Activated naive CD4-positive, alpha-beta T cell treated with anti-CD3 and anti-CD28 coated beads, Interleukin-2, amount 50 U/mL, for 72 hours (primary cell): Measurements from ENCODE around the gene IL21R. TPM values are rescaled to one million over a fixed set of nuclear protein-coding genes. Genes with fewer than 3 reads are reported as not detected.

Experiments used
- ATAC-seq, 2 donors: fragments of 150-1000 bp; cut with Tn5 transposase; 2 replicates each; pipeline ENCODE4 v1.10.0; 2021; ENCODE audit warnings: mild to moderate bottlenecking in 2 of 2, moderate library complexity in 2 of 2
- DNase-seq, 2 donors: peaks; one replicate each; pipeline ENCODE4 v3.0.0; 2021 to 2022; ENCODE audit warnings: low spot score in 2 of 2
- H3K27ac Mint-ChIP-seq, 2 donors: one replicate each; pipeline ENCODE4 v1.8.0; 2022; ENCODE audit warnings: mild to moderate bottlenecking in 2 of 2, mixed read lengths in 2 of 2
- H3K36me3 Mint-ChIP-seq, 2 donors: one replicate each; pipeline ENCODE4 v1.8.0; 2022; ENCODE audit warnings: mixed read lengths in 2 of 2
- H3K9me3 Mint-ChIP-seq, 2 donors: one replicate each; pipeline ENCODE4 v1.8.0; 2022; ENCODE audit warnings: mixed read lengths in 2 of 2
- total RNA-seq, 2 donors: library from RNA; stranded (reverse); gene quantifications; one replicate each; pipeline ENCODE4 v1.2.3, GENCODE V29; 2022

The IL21R gene
- total RNA-seq, 2 donors from 2014 or later, result 103 to 106 TPM

DNA sequence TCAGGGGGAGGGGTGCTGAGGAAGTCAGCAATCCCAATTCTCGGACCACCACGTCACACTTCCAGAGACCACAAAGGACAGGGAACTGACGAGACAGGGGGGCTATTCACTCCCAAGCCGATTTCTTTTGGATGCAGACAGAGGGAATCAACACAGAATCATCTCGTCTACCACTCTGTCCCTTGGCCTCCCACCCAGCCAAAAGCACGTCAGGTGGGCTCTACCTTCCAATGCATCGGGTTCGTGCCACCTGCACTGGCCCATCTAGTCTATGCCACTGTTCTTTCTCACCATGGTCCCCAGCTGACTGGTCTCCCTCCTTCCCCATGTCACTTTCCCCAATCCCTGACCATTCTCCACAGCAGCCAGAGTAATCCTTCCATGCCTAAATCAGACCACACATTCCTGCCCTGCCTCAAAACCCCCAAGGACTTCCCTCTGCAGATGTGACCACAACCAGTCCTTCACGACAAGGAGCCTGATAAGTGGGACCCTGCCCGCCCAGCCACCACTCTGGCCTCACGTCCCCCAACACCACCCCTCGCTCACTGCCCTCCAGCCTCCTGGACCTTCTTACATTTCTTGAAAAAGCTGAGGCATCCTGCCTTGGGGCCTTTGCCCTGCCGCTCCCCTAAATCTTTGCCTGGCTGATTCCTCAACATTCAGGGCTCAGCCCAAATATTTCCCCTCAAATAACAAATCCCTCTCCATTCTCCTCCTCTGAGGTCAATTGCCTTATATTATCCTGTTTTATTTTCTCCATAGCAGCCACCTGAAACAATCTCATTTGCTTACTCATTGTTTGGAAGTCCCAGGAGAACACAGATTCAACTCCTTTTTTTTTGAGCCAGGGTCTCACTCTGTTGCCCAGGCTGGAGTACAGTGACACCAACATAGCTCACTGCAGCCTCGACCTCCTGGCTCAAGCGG, 70.4 kb downstream of the IL21R start:
- ATAC-seq, result no peak
- DNase-seq, result no peak
- Mint-ChIP-seq H3K27ac (peak overlapping the region; percentile 0 to 73), H3K9me3 (no peaks in the 10 kb centered on the region), H3K36me3 (peaks cover 10 to 21% of the 10 kb centered on the region in 2 donors)

DNA sequence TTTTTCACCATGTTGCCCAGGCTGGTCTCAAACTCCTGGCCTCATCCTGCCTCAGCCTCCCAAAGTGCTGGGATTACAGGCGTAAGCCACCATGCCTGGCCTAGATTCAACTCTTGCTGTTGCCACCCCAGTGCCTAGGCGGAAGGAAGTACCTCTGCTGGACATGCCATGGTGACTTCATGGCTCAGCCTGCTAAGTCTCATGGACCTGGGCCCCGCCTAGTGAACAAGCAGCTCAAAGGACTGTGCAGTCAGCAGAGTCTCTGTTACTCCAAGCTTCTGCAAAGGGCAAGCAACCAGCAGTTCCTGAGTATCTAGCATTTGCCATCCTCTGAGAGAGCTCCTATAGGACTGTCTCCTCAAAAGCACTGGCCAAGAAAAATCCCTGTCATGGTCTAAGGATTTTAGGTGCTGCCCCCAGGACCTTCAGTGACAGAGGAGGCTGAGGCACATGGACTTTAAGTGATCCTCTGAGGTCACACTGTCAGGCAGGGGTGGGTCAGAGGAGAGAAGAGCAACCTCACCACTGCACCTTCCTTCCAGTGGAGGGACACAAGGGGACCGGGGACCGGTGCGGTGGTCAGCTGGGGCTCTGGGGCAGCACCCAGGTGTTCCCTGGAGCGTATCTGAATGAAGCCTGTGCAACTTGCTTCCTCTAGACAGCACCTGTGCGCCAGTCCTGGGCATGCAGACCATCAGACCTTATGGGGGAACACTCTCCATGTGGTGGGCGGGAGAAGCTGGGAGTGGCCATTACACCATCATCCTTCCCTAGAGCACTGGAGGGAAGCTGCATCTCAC, 71.3 kb downstream of the IL21R start:
- ATAC-seq (no peak), DNase-seq (no peak)
- H3K9me3 Mint-ChIP-seq, result no peaks in the 10 kb centered on the region
- H3K36me3 Mint-ChIP-seq, result peaks cover under 1 to 15% of the 10 kb centered on the region in 2 donors
- H3K27ac Mint-ChIP-seq, result peak overlapping the region; percentile 0 to 73

DNA sequence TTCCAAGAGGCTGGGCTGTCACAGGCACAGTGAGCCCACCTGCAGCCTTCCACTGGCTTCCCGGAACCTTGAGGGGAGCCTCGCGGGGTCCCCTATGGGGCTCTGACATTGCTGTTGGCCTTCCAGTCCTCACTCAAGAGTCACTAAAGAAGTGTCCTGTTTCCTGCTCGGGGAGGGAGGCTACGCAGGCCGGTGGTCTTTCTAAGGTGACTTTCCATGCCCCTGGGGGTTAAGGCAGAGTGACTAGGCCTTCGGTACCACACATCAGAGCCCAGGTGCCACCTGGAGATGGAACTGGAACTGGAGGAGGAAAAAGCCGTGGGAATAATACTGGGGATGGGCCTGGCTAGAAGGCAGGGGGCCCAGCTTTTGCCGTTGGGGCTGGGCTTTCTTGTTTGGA, 72.1 kb downstream of the IL21R start:
- Mint-ChIP-seq H3K36me3 (peaks cover 0 to 14% of the 10 kb centered on the region in 2 donors), H3K27ac (peak overlapping the region in 1 of 2 donors; percentile 84)

DNA sequence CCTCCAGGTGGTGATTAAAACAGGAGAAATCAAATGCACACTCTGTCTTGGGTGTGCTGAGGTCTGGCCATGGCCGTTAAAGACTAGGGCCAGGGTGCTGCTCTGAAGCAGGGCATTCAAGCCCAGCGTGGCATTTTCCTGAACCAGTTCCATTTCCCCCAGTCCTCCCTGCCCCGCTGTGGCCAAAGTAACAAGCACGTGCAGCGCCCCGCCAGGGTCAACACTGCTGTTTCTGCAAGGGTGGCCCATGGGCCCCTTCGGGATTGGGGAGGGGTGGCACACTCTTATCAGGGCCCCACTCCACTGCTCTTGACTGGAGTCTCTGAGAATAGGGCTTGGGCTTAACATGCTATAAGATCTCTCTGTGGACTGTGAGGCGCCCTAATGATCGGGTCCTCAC, 72.9 kb downstream of the IL21R start:
- Mint-ChIP-seq H3K27ac (peak overlapping the region in 1 of 2 donors; percentile 16), H3K36me3 (peaks cover 0 to 14% of the 10 kb centered on the region in 2 donors), H3K9me3 (no peaks in the 10 kb centered on the region)
- no peak for ATAC-seq
- no peak for DNase-seq

More for the DNA sequence above, 72.1 kb downstream of the IL21R start:
- ATAC-seq (no peak), DNase-seq (no peak)
- no peaks in the 10 kb centered on the region for H3K9me3 Mint-ChIP-seq

DNA sequence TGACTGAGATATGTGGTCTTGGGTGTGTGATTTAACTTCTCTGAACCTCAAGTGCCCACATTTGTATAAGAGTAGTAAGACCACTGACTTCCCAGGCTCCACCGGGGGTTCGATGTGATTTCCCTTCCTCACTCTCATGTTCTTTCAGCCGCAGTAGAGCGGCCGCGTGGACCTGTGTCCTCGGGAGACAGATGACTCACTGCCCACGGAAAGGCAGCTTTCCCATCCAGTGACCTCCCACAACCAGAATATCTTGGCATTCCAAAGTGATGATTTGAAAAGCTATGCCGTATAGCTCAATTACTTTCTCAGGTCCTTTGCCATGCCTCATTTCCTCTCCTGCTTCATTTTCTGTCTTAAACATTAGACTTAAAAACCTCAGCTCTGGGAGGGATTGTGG, 73.6 kb downstream of the IL21R start:
- Mint-ChIP-seq H3K27ac (peak overlapping the region in 1 of 2 donors; percentile 22), H3K36me3 (peaks cover 0 to 7% of the 10 kb centered on the region in 2 donors), H3K9me3 (no peaks in the 10 kb centered on the region)
- ATAC-seq (no peak), DNase-seq (no peak)

DNA sequence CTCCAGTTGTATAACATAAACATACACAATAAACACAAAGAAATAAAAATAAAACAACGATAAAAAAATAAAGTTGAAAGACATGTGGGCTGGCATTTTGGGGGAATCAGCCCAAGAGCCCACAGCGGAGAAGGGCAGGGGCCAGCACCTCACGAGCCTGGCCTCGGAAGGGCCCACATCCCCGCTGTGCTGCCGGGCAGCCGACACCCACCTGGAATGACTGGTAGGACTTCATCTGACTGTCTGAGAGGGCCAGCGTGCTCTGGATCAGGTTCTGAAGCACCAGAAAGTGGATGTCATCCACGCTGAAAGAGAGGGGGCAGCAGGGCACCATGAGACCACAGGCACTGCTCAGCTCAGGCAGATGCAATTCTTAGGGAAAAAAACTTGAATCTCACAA, 74.3 kb downstream of the IL21R start:
- ATAC-seq (no peak), DNase-seq (no peak)
- Mint-ChIP-seq H3K27ac (no peak overlapping the region), H3K36me3 (peaks cover 0 to under 1% of the 10 kb centered on the region in 2 donors), H3K9me3 (no peaks in the 10 kb centered on the region)

DNA sequence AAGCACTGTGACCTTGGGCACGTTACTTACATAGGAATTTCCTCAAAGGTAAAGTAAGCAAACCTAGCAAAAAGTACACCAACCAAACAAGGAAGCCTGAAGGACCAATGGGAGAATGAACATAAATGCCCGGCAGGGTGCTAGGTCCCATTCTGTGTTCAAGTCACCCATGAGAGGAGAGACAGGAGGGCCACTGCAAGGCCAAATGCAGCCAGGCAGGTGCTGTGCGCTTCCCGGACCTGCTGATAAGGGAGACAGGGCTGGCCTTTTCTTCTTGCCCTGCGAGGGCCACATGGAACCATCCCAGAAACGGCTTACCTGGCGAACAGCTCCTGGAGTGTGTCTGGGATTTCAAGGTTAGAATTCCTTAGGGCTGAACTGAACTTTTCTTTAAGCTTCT, 78.8 kb downstream of the IL21R start:
- Mint-ChIP-seq H3K27ac (no peak overlapping the region), H3K36me3 (peaks cover 0 to 9% of the 10 kb centered on the region in 2 donors), H3K9me3 (no peaks in the 10 kb centered on the region)
- ATAC-seq, result no peak
- DNase-seq, result no peak

DNA sequence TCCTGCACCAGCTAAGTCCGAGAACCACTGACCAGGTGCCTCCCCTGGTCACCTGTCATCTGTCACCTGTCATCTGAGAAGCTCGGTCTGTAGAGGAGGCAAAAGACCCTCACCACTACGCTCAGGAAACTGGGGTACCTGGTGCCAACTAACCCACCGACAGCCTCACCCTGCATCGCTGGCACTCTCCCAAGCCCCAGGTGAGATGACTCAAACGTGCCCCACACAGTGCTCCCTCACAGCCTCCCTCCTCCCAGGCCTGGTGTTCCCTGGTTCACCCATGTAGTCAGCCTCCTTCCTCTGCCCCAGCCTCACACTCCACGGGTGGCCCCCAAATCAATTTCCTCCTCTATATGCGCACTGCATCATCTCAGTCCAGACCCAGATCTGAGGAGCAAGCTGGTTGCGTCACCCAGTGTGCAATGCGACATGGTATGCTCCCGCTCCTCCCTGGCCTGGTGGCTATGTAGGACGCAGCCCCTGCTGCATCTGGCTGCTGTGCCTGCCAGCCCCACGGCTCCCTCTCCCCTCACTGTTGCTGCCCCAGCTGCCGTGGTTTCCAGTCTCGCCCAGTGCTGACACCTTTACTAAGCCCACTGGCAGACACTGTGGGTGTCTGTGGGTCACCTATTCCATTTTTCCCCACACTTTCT, 79.4 kb downstream of the IL21R start:
- H3K27ac Mint-ChIP-seq, result peak overlapping the region in 1 of 2 donors; percentile 66
- DNase-seq (no peak), ATAC-seq (no peak)
- H3K36me3 Mint-ChIP-seq, result peaks cover 0 to 9% of the 10 kb centered on the region in 2 donors
- no peaks in the 10 kb centered on the region for H3K9me3 Mint-ChIP-seq

DNA sequence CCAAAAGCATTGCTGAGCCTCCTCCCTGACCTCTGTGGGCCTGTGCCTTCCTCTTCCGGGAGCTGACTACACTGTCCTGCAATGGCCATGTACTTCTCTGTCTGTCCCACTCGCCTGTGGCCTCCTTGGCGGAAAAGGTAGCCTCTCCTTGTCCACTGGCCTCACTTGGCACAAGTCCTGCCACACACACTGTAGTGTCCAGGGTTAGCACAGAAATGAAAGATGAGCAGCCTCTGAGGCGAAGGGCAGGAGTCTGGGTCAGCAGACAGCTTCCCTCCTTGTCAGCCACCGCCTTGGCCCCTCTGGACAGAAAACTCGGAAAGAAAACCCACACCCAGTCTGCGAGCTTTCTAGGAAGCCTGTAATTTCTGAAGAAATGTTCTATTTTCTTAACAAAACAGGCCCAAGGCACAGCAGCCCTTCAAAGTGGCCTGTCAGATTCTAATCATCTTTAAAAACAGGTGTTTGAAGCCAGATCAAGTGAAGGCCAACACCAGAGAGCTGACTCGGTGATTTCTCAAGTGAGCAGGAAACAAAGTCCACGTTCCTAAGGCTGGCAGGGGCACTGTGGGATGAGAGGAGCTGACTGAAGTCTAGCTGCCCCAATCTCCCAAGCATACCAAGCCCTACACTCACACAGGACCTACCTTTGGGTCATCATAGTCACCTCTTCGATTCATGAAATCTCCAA, 80.6 kb downstream of the IL21R start:
- DNase-seq (no peak), ATAC-seq (no peak)
- peak overlapping the region in 1 of 2 donors; percentile 66 for H3K27ac Mint-ChIP-seq
- H3K9me3 Mint-ChIP-seq, result no peaks in the 10 kb centered on the region
- peaks cover 0 to 9% of the 10 kb centered on the region in 2 donors for H3K36me3 Mint-ChIP-seq

DNA sequence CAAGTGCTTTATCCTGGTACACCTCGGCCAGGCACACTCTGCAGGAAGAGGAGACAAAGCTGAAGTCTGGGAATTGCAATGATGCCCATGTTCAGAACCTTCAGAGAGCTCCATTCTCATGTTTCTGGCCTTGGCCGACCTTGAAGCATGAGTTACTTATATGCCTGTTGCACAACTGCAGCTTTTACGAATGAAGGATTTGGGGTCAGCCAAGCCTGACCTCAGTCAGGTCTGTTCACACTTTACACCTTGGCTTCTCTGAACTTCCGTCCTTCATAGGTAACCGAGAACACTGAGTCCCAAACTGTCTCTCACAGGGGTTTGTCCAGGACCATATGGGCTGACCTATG, 81.1 kb downstream of the IL21R start:
- Mint-ChIP-seq H3K27ac (no peak overlapping the region), H3K36me3 (peaks cover 0 to 9% of the 10 kb centered on the region in 2 donors), H3K9me3 (no peaks in the 10 kb centered on the region)
- no peak for DNase-seq
- no peak for ATAC-seq

DNA sequence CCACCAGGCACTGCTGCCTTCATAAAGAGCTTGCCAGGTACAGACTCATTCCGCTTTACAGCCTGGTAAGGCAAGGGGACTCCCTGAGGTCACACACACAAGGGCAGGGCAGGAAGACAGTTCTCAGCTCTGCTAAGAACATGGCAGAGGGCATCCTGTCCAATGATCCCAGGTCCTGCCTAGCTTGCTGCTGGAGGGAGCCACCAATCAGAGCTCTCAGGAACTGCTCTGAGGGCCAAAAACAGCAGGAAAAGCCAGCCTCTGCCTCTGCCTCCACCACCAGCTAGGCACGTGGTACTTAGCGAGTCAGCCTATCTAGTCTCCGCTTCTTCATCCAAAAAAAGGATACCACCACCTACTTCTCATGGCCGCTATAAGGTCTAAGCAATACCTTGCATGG, 81.7 kb downstream of the IL21R start:
- Mint-ChIP-seq H3K27ac (peak overlapping the region in 1 of 2 donors; percentile 37), H3K36me3 (peaks cover 0 to 9% of the 10 kb centered on the region in 2 donors), H3K9me3 (no peaks in the 10 kb centered on the region)
- no peak for ATAC-seq
- no peak for DNase-seq

DNA sequence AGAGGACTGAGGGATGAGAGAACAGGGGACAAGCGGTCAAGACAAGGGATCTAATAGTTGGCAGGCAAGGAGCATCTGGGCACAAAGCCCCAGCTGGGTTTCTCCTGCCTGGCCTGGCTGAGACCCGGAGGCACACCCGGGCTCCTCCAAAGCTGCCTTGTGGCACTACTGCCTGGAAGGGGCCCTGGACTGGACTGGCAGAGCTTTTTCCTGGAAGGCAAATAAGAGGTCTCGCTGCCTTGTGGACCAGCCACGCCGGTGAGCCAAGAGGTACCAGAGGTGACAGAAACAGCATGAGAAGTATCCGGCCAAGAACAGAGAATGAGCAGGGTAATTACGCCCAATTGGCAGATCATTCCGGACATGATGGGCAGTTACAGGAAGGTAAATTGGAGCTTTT, 83.2 kb downstream of the IL21R start:
- Mint-ChIP-seq H3K27ac (peak overlapping the region; percentile 27 to 75), H3K9me3 (no peaks in the 10 kb centered on the region), H3K36me3 (peaks cover 0 to 9% of the 10 kb centered on the region in 2 donors)
- DNase-seq (no peak), ATAC-seq (no peak)

DNA sequence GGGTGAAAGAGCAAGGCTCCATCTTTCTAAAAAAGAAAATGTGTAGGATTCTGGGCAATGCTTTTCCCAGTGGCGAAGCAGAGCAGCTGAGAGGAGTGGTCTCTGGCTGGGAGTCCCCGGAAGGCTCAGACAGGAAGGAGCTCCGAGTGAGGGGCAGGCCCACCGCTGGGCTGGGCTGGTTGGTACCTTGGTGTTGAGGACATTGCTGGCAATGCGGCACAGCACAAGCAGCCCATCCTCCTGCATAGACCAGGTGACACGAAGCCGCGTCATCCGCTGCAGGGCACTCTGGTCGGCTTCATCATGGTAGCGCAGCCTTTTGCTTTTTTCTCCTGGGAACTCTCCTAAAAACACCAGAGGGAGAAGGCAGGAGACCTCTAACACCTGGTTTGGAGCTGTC, 83.8 kb downstream of the IL21R start:
- peaks cover 0 to 9% of the 10 kb centered on the region in 2 donors for H3K36me3 Mint-ChIP-seq

DNA sequence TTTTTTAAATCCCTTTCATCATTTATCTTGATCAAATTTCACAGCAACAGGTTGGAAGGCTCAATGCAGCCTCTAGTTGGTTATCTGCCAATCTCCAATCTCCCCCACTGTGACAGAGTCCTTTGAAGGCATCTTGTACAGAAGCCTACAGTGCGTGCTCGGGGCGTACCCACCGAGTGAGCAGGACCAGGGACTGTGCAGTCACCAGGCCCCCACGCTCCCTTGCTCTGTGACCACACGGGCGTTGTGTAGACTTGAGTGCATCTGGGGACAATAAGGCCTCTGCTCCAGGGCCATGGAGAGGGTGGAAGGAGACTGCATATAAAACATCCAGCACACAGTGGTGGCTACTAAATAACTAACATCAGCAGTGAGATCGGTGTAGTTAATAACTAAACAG, 84.4 kb downstream of the IL21R start:
- ATAC-seq (no peak), DNase-seq (no peak)
- H3K9me3 Mint-ChIP-seq, result no peaks in the 10 kb centered on the region
- H3K27ac Mint-ChIP-seq, result peak overlapping the region in 1 of 2 donors; percentile 60
- peaks cover 0 to 9% of the 10 kb centered on the region in 2 donors for H3K36me3 Mint-ChIP-seq

More for the DNA sequence above, 83.8 kb downstream of the IL21R start:
- Mint-ChIP-seq H3K9me3 (no peaks in the 10 kb centered on the region), H3K27ac (peak overlapping the region in 1 of 2 donors; percentile 75)
- ATAC-seq, result no peak
- no peak for DNase-seq

DNA sequence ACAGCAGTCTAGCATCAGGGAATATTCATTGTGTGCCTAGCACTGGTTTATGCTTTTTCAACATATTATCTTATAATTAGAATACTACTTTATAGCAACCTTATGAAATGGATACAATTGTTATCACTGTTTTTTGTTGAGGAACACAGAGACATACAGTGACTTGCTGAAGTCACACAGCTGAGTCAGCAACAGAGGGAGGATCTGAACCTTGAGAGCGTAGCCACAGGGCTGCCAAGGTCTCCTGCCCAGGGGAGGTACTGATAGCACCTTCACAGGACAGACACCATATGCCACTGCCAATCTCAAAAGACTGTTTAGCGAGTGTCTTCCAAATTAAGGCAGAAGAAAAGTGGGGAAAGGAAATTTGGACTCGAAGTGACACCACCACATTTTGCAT, 84.8 kb downstream of the IL21R start:
- ATAC-seq (no peak), DNase-seq (no peak)
- peaks cover 0 to 9% of the 10 kb centered on the region in 2 donors for H3K36me3 Mint-ChIP-seq
- peak overlapping the region in 1 of 2 donors; percentile 68 for H3K27ac Mint-ChIP-seq
- no peaks in the 10 kb centered on the region for H3K9me3 Mint-ChIP-seq

DNA sequence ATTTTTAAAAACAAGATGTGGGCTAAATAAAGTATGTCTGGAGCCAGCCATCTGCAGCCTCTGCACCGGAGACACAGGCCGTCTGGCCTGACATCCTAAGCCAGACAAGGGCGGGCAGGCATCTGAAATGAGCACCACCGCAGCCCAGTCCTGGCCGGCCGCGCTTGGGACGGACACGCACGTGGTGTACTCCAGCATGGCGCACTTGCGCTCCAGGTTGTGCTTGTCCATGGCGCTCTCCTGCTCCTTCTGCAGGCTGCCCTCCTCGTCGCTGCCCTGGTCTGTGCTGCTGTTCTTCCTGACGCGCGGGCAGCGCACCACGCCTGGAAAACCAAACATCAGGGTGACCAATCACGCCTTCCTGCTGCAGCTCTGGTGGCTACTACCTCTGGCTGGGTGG, 87.4 kb downstream of the IL21R start:
- ATAC-seq (no peak), DNase-seq (no peak)
- peak overlapping the region in 1 of 2 donors; percentile 16 for H3K27ac Mint-ChIP-seq
- H3K36me3 Mint-ChIP-seq, result peaks cover under 1 to 14% of the 10 kb centered on the region in 2 donors
- H3K9me3 Mint-ChIP-seq, result no peaks in the 10 kb centered on the region
